Effector CD8-positive, alpha-beta T cell (primary cell): ENCODE results near the gene RNU4-1.

Experiments used
- DNase-seq: peaks from one replicate; lab custom pipeline; 2025; lab: John Stamatoyannopoulos, UW

Gene RNU4-1

GRCh38 chr12:120290609-120291305 lies 2.3 kb downstream of the RNU4-1 start:
- DNase-seq = no peak

- DNase-seq = no peak
Observed at GRCh38 chr12:120287491-120287890, 5.5 kb downstream of the RNU4-1 start.

DNA sequence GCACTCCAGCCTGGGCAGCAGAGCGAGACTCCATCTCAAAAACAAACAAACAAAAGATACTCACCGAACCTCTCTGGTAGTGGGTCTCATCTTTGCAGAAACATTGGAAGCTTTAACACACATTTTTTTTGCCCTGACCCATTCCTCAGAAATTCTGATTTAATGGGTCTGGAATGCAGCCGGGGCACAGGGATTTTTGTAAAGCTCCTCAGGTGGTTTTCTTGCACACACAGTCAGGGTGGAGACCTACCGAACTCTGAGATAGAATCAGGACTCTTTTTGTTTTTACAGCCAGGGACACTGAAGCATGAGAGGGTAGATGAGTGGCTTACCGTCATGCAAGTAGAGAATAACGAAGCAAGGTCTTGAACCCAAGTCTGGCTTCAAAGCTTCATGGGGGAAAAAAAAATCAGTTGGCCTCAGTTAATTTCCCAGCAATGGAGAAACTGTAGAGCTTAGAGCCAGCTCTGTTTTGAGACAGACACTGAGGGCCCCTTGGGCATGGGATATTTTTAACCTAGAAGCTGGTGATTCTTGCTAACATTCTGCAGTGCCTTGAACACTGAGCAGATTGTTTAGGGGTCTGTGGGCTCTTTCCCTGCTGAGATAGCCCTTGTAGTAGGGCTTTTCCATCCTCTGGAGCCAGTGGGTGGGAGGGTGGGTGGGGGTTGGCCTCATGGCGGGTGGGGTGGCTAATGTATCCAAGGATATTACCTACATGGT lies 6.1 kb downstream of the RNU4-1 start:
- DNase-seq = no peak

GRCh38 chr12:120284381-120284780 lies 8.7 kb downstream of the RNU4-1 start:
- no peak for DNase-seq

- DNase-seq = no peak
Observed at GRCh38 chr12:120283318-120283717, 9.7 kb downstream of the RNU4-1 start.

DNA sequence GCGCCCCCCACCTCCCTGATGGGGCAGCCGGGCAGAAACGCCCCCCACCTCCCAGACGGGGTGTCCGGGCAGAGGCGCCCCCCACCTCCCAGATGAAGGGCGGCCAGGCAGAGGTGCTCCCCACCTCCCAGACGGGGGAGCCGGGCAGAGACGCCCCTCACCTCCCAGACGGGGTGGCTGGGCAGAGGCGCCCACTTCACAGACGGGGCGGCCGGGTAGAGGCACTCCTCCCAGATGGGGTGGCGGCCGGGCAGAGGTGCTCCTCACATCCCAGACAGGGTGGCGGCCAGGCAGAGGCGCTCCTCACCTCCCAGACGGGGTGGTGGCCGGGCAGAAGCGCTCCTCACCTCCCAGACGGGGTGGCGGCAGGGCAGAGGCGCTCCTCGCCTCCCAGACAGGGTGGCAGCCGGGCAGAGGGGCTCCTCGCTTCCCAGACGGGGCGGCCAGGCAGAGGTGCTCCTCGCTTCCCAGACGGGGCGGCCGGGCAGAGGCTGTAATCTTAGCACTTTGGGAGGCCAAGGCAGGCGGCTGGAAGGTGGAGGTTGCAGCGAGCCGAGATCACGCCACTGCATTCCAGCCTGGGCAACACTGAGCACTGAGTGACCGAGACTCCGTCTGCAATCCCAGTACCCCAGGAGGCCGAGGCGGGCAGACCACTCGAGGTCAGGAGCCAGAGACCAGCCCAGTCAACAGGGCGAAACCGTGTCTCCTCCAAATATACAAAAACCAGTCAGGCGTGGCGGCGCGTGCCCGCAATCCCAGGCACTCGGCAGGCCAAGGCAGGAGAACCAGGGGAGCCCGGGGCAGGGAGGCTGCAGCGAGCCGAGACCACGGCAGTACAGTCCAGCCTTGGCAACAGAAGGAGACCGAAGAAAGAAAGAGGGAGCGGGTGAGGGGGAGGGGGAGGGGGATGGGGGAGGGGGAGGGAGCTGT lies 14.6 kb downstream of the RNU4-1 start:
- no peak for DNase-seq

GRCh38 chr12:120276734-120277133 lies 16.3 kb downstream of the RNU4-1 start:
- DNase-seq = no peak

- DNase-seq = no peak
Observed at GRCh38 chr12:120267736-120268135, 25.3 kb downstream of the RNU4-1 start.

DNA sequence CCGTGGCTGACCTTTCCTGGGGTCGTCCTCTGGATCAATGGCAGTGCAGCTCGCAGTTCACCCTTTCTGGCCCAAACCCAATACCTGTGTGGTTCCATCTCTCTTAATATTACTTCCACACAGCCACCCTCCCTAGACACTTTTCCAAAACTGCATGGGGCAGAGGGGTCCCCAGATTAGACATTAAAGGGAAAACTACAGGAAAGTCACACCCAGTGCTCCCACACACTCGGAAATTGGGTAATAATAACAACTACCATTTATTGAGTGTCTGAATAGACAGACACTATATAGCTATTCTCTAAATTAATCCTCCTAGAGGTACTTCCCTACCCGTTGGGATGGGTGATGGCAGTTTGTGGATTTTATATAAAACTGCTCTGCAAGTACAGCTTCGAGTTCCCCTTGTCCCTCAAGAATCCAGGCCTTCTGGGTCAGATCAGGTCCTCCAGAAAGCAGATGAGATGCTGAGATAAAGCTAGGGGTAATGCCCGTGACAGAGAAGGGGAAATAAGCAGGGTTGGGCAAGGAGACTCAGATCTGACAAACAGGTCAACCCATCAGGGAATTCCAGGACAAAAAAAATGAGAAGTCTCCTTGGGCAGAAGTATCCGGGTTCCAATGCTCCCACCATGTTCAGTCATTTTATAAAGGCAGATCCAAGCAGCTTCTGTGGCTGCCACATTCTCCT lies 26.7 kb downstream of the RNU4-1 start:
- DNase-seq = no peak

DNA sequence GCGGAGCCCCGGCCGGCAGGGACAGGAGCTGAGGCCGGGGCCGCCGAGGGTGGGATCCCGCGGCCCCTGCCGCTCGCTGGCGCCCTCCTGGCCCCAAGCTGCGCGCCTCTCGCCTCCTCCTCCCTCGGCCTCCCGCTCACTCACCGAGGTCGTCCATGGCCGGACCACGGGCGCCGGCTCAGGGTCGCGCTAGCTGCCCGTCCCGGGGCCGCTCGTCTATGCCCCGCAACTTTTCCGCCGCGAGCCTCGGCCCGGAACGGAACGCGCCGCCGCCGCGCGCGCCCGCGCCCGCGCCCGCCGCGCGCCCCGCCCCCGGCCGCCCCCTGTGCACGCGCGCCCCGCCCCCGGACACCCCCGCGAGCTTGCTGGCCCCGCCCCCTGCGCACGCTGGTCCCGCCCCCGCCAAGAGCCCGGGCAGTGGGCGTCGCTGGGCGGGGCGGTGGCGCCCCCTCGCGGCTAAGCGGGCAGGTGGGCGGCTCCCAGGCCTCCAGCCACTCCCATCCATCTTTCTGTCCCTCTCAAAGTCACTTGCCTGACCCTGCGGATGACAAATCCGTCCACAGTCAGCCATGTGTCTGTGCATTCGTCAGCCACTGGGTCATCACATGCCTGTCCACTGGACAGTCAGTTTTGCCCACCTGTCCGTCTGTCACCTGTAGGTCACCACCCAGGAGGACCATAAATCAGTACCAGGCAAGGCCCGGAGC lies 27.4 kb downstream of the RNU4-1 start, which contains the start of gene PXN:
PXN (minus strand) TSS at position 258 of the 707 bp plus-strand sequence; CDS start at position 157, 101 bp downstream.
- peak; percentile 89 for DNase-seq

DNA sequence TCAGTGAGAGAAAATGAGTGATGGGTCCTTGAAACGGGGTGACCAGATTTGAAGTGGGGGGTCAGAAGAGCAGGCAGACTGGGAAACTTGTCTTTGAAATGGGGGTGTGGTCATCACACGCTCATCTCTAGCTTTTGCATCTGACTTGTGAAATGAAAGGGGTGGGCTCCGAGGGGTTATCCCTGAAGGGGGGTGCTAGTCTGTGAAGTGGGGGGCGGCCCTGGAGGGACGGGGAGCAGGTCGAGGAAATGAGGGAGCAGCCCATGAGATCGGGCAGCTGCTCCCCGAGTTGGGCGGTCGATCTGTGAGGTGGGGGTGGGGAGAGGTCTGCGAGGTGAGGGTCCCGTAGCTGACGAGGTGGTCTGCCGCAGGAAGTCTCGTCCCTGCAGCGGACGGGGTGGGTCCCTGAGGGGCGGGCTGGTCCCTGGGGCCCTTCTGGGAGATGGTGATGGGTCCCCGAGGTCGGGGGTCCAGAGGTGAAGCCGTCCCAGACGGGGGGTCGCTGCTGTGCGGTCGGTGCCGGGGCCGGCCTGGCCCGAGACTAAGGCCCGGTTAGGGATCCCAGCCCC lies 28.0 kb downstream of the RNU4-1 start:
- no peak for DNase-seq

DNA sequence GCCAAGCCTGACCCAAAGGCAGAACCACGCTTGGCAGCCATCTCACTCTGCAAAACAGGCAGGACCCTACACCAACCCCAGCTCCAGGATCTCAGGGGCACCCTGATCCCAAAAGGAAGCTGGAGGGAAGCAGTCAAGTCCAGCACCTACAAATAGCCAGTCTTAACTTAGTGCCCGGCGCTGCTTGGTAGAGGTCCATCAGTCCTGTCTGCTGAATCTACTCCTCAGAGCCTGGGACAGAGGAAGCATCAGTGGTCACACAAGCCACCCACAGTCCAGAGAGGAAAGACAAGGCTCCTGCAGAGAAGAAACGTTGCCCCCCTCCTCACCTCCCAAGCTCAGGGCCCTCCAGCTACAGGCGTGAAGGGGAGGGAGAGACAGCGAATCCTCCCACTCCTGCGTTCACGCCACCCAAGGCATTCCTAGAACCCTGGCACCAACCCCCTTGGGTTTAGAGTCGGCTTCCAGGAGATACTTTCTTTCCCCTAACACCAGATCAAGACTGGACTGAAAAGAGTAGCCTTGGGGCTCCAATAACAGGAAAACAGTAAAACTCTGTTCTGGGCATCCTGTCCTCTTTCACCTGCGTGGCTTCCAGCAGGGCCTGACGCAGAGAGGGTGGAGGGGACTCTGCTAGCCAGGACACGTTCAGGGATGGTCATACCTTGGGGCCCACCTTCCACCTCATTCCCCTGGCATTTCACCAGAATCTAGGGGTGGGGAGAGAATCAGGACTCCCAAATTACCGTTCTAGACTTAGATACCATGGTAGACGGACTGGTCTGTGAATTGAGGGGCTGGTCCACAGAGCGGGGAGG lies 28.7 kb downstream of the RNU4-1 start:
- DNase-seq = no peak

DNA sequence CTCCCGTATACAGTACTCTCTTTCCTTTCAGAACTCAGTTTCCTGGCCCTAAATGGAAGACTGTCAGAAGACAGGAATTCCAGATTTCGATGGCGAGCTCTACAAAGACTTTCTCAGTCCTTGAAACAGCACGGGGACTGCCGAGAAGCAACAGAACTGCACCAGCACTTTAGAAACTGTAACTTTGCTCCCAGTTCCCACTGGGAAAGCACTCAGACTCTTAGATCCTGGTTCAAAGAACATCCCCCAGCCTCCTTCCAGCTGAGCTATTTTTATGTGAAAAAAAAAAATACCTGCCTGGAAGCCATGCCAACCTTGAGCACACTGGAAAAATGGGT lies 29.3 kb downstream of the RNU4-1 start:
- DNase-seq = no peak

DNA sequence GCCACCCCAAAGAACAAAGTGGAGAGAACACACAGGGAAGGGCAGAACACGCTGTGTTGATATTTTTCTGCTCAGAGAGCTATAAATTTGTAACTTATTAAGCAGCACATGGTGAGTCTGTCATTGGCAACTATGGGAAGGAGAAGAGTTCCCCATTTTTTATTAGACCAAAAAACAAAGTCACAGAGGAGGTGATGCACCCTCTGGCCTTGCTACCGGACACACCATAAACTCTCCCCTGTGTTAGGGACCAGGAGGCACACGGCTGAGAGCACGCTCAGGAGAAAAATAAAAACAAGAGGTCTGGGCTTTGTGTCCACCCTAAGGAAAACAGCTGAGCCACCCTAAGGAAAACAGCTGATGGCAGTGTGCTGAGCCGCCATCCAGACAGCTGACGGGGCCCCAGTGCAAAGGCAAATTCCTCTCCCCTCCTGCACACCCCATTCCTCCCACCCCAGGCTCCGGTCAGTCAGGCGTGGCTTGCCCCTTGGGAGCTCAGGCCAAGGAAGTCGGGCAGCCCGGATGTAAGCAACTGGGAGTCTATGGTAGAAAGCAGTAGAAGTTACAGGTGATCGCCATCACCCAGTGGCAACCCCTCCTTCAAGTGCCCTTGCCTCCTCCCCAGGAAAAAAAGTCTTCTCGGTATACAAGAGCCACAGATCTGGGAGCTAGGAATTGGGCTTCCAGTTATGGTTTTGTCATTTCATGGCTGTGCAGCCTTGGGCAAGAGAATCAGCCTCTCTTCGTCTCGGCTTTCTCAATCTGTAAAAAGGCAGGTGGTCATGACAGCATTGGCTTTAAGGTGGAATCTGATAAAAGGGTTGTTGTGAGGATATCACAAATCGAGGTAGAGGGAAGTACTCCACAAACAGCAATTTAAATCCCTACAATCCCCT lies 29.9 kb downstream of the RNU4-1 start:
- DNase-seq = no peak

DNA sequence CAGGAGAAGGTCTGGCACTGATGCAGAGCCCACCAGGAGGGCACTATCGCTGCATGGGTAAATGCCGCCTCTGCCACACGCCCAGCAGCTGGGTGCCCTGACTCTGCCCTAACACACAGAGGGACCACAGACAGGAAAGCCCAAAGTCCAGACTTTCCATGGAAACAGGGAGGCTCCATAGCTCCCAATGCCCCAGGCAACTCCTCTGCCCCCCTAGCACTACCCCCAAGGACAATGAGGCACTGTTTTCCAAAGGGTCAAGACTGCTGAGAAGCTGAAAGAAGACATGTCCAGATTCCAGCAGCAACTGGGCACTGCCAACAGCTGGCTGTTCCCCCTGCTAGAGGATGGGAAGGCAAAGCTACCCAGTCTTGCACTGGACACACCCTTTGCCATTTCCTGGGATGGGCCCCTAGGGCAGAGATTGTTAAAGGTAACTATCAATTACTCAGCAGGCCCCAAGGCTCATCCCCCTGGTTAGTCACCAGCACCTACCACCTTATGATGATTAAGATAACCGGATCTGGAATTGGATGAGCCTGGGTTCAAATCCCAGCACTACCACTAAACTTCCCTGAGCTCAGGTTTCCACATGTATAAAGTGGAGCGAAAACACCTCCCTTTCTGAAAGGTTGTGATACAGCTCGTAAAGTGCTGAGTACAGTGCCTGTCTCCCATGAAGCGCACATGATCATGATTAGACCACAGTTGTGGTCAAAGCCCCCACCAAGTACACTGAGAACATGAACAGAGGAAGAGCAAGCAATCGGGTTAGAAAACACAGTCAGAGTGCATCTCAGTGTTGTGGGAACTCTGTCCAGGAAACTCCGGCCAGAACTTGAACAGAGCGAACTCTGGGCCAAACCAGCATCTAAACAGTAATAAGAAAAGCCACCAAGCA lies 30.8 kb downstream of the RNU4-1 start:
- peak; percentile 10 for DNase-seq

DNA sequence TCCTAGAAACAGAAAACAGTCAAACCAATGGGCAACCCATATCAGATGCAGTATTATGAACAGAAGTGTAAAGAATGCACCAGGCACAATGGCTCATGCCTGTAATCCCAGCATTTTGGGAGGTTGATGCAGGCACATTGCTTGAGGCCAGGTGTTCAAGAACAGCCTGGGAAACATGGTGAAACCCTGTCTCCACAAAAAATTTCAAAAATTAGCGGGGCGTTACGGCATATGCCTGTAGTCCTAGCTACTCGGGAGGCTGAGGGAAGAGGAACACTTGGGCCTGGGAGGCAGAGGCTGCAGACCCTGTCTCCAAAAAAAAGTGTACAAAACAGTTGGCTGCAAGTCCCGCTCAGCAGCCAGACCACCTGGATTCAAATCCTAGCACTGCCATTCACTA lies 32.4 kb downstream of the RNU4-1 start:
- DNase-seq = no peak

- DNase-seq = no peak
Observed at GRCh38 chr12:120259418-120260202, 33.4 kb downstream of the RNU4-1 start.
